ENCODE data around the gene ITGA1.
A peak's percentile ranks its signal among the peaks of the same experiment; 100 is the strongest.

ITGA1 gene
- long read RNA-seq, partial matches to known transcripts: 0 of 1 reads
- long read RNA-seq, other reads (novel, unspliced or antisense): 1 of 1 reads

DNA sequence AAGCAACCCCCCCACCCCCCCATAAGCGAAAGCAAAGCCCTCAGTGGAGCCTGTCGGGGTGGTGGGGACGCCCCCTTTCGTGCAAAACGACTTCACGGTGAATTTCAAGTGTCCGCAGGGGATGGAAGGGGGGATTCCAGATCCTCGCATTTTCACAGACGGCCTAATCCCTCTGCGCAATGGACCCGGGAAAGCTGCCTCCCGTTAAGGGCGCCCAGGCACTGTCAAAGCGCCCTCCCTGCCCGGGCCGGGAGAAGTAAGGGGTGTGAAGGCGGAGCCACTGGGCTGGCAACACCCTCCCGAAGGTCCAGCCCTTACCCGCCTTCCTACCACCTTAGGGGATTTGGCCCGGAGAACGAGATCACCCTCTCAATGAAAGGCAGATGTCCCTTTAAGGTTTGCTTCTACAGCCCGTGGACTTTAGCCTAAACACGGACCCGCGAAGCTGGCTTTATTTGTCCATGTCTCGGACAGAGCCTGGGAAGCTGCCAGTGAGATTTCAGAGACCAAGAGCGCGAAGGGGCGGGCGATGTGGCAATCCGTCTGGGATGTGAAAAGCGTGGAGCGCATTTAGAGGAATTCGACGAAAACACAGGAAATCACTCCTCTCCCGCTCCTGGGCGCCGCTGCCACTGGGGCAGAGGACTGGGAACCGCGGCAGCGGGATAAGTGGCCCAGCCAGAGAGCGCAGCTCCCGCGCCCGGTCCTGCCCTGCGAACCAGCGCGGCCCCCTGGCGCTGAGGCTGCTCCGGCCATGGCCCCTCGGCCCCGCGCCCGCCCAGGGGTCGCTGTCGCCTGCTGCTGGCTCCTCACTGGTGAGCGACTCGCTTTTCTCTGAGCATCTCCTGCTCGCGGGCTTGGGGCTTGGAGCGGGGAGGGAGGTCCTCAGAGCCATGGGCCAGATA, at the start of gene ITGA1, which contains the start of gene PELO:
Gene ITGA1, plus strand, starts transcription at position 317 of the 905 bp plus-strand sequence. Its CDS starts 438 bp downstream, at position 755.
Gene PELO, plus strand, starts transcription at position 317 of the 905 bp plus-strand sequence. CDS start 12,479 bp downstream, outside the sequence.
- Histone ChIP-seq H3K4me3 (replicated peaks; ENCODE audit: insufficient read depth, low read length) (peak within 1 kb of the TSS; percentile 62), H3K27ac (replicated peaks) (no peak within 1 kb of the TSS), H3K27me3 (ENCODE audit: insufficient read depth, poor library complexity, severe bottlenecking) (no peaks in the 10 kb centered on the region)
- TF ChIP-seq GABPA (IDR thresholded peaks at IDR 0.05; ENCODE audit: low read depth): no peak
- TF ChIP-seq CTCF (IDR thresholded peaks at IDR 0.05; ENCODE audit: insufficient read depth, low read length): no peak
- no peak for TF ChIP-seq REST (IDR thresholded peaks at IDR 0.05; ENCODE audit: insufficient replicate concordance, low read depth)
- TF ChIP-seq SPI1 (IDR thresholded peaks at IDR 0.05; ENCODE audit: borderline replicate concordance, low read depth): no peak
- TF ChIP-seq POLR2AphosphoS5 (IDR thresholded peaks at IDR 0.05; ENCODE audit: low read depth): no peak
- peak in 1 of 2 experiments; percentile 22 for DNase-seq (ENCODE audit: low read depth in 1 of 2, low spot score in 1 of 2)

GRCh38 chr5:52738095-52738506, 49.6 kb upstream of the ITGA1 start:
- Histone ChIP-seq H3K4me3 (replicated peaks; ENCODE audit: insufficient read depth, low read length) (no peak overlapping the region), H3K27ac (replicated peaks) (no peak overlapping the region), H3K27me3 (ENCODE audit: insufficient read depth, poor library complexity, severe bottlenecking) (no peaks in the 10 kb centered on the region)
- no peak for TF ChIP-seq REST (IDR thresholded peaks at IDR 0.05; ENCODE audit: insufficient replicate concordance, low read depth)
- TF ChIP-seq GABPA (IDR thresholded peaks at IDR 0.05; ENCODE audit: low read depth): no peak
- TF ChIP-seq SPI1 (IDR thresholded peaks at IDR 0.05; ENCODE audit: borderline replicate concordance, low read depth): no peak
- no peak for TF ChIP-seq CTCF (IDR thresholded peaks at IDR 0.05; ENCODE audit: insufficient read depth, low read length)
- no peak for TF ChIP-seq POLR2AphosphoS5 (IDR thresholded peaks at IDR 0.05; ENCODE audit: low read depth)
- DNase-seq (ENCODE audit: low read depth in 1 of 2, low spot score in 1 of 2): no peak

DNA sequence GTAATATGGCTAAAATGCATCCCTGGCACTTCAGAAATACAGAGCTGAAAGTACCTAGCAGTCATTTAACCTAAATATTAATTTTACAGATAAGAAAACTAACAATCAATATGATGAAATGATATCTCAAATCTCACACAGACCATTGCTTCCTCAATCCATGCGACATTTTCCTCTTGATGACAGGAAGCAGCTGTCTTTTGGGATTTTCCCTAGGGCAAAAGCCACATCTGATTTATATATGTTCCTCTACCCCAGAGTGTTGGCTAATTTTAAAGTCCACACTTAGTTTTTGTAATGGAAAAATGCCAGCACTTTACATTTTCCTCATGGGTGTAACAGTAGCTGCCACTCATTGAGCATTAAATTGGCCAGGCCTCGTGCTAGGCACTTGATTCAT, 47.7 kb upstream of the ITGA1 start:
- Histone ChIP-seq H3K27ac (replicated peaks) (no peak overlapping the region), H3K27me3 (ENCODE audit: insufficient read depth, poor library complexity, severe bottlenecking) (no peaks in the 10 kb centered on the region), H3K4me3 (replicated peaks; ENCODE audit: insufficient read depth, low read length) (no peak overlapping the region)
- TF ChIP-seq SPI1 (IDR thresholded peaks at IDR 0.05; ENCODE audit: borderline replicate concordance, low read depth) (no peak), CTCF (IDR thresholded peaks at IDR 0.05; ENCODE audit: insufficient read depth, low read length) (no peak), GABPA (IDR thresholded peaks at IDR 0.05; ENCODE audit: low read depth) (no peak), REST (IDR thresholded peaks at IDR 0.05; ENCODE audit: insufficient replicate concordance, low read depth) (no peak), POLR2AphosphoS5 (IDR thresholded peaks at IDR 0.05; ENCODE audit: low read depth) (no peak)
- DNase-seq (ENCODE audit: low read depth in 1 of 2, low spot score in 1 of 2): no peak
